ENCODE data around the gene APBB2. TPM values are rescaled to one million over a fixed set of nuclear protein-coding genes. Genes with fewer than 3 reads are reported as not detected.

The APBB2 gene
- total and polyA plus RNA-seq, 2 of the 4 experiments (the other 2 are of a cell fraction), result 47.9 to 75.5 TPM

- peak overlapping the region; percentile 32; the same call in 1 of the 2 replicates for H3K4ac ChIP-seq (ENCODE audit: low read depth, low read length)
- no peak overlapping the region for H4K91ac ChIP-seq (ENCODE audit: insufficient read depth, low read depth, low read length)
- no peak overlapping the region for H3K56ac ChIP-seq (ENCODE audit: extremely low read depth, insufficient read depth, low read length)
- 0 out of 2 replicates have a peak overlapping the region, but pooled peaks have one; percentile 32 for H4K5ac ChIP-seq (ENCODE audit: low read depth, low read length)
- TF ChIP-seq FOS (IDR thresholded peaks at IDR 0.05; ENCODE audit: low read depth, low read length), result no peak
- TF ChIP-seq ELK1 (IDR thresholded peaks at IDR 0.05; ENCODE audit: borderline replicate concordance, low read depth, low read length), result no peak
- peak overlapping the region; percentile 63; the same call in 1 of the 2 replicates for H2AK5ac ChIP-seq (ENCODE audit: low read depth, low read length)
- H3K27me3 ChIP-seq (ENCODE audit: control insufficient read depth, insufficient read depth, low read length), result no peaks in the 10 kb centered on the region
- H2BK120ac ChIP-seq (ENCODE audit: low read depth, low read length), result peak overlapping the region; percentile 58
- peaks cover 24% of the 10 kb centered on the region for H3K9me1 ChIP-seq (ENCODE audit: insufficient read depth, low read length)
- in situ Hi-C loops (cut with MboI; ENCODE audit: low sequenced_read_pairs), result no loop called here
- peak overlapping the region; percentile 80 for H3K23ac ChIP-seq (ENCODE audit: low read depth, low read length)
- BruUV-seq (replicated peaks), result no TSS peak
- dilution Hi-C loops (cut with HindIII; ENCODE audit: low sequenced_read_pairs, unreplicated experiment), result no loop called here
- DNase-seq (peak; percentile 15), ATAC-seq (ENCODE audit: low read depth) (no peak)
- H4K8ac ChIP-seq (ENCODE audit: low read depth in 2 of 2, low read length in 2 of 2), result no peak overlapping the region
- peak overlapping the region; percentile 48; the same call in 1 of the 2 replicates for H3K4me2 ChIP-seq (ENCODE audit: low read depth, low read length)
- H3K4me1 ChIP-seq (ENCODE audit: control insufficient read depth, insufficient read depth, low read length), result peaks cover 16% of the 10 kb centered on the region
- no peak overlapping the region; the same call in 1 of the 2 replicates for H3K14ac ChIP-seq (replicated peaks; ENCODE audit: low read depth, low read length)
- H3K27ac ChIP-seq (ENCODE audit: insufficient read depth, low read length), result no peak overlapping the region
- H3K4me3 ChIP-seq (ENCODE audit: insufficient read depth, low read depth, low read length), result no peak overlapping the region
- ChIA-PET CTCF (no interaction called here), POLR2A (ENCODE audit: unreplicated experiment) (no interaction called here)
- H2BK15ac ChIP-seq (ENCODE audit: low read depth, low read length), result peak overlapping the region; percentile 85; the same call in 1 of the 3 replicates
- H3K18ac ChIP-seq (ENCODE audit: low read depth, low read length), result peak overlapping the region; percentile 14; the same call in 1 of the 2 replicates
- WGBS, 2 experiments (ENCODE audit: extremely low coverage in 2 of 2, insufficient read length in 1 of 2), result no CpG with 5 or more reads among the region's 1 CpG
- no peak overlapping the region for H2AFZ ChIP-seq (replicated peaks; ENCODE audit: low read length, poor library complexity)
- H3K36me3 ChIP-seq (ENCODE audit: control insufficient read depth, insufficient read depth, low read length), result no peaks in the 10 kb centered on the region
- peaks cover 37 to 72% of the 10 kb centered on the region in 2 experiments for H3K79me1 ChIP-seq (ENCODE audit: low read depth in 1 of 2, low read length in 2 of 2)
- H3K9me3 ChIP-seq (ENCODE audit: control insufficient read depth, insufficient read depth, low read length), result no peaks in the 10 kb centered on the region
- peak overlapping the region; percentile 68; the same call in 1 of the 2 replicates for H2BK20ac ChIP-seq (ENCODE audit: low read depth, low read length)
- peak overlapping the region; percentile 22 for H2BK5ac ChIP-seq (ENCODE audit: low read depth, low read length, poor library complexity, severe bottlenecking)
- no peak overlapping the region for H3K9ac ChIP-seq (ENCODE audit: low read depth, low read length)
- H4K20me1 ChIP-seq (ENCODE audit: insufficient read depth, low read length), result peaks cover 14% of the 10 kb centered on the region
- intact Hi-C loops (cut with micrococcal nuclease), result loop anchor here (5.0 kb wide), 2 partner anchors 54 to 181 kb away; partner anchors contain the start of gene APBB2
- no peak overlapping the region for H2AK9ac ChIP-seq (replicated peaks; ENCODE audit: low read depth, low read length, poor library complexity)
These were observed 56.1 kb downstream of the APBB2 start for GRCh38 chr4:41158274-41158673.

Data from IMR-90 (cell line).